Stimulated activated CD8-positive, alpha-beta memory T cell treated with anti-CD3 and anti-CD28 coated beads, Interleukin-12 subunit alpha, Interleukin-12 subunit beta, amount 100 ng/mL, for 1 hour (primary cell): ENCODE data around the gene TECTB.

Experiments
- DNase-seq: peaks from one replicate; pipeline ENCODE4 v3.0.0-alpha.2; 2020; ENCODE audit warnings: low read depth

TECTB gene

GRCh38 chr10:112311481-112311880 lies 28.3 kb downstream of the TECTB start:
- DNase-seq: no peak

- DNase-seq: no peak
Measured at GRCh38 chr10:112313234-112313633, 30.0 kb downstream of the TECTB start.

GRCh38 chr10:112313911-112314310 lies 30.7 kb downstream of the TECTB start:
- no peak for DNase-seq

- DNase-seq: peak; percentile 67
Measured at GRCh38 chr10:112314822-112315474, 31.7 kb downstream of the TECTB start.

- DNase-seq: no peak
Measured at GRCh38 chr10:112327678-112328077, 44.5 kb downstream of the TECTB start.

GRCh38 chr10:112330162-112330561 lies 47.0 kb downstream of the TECTB start:
- no peak for DNase-seq

GRCh38 chr10:112330607-112331160 lies 47.5 kb downstream of the TECTB start:
- no peak for DNase-seq

- no peak for DNase-seq
Measured at GRCh38 chr10:112332022-112332421, 48.8 kb downstream of the TECTB start.

GRCh38 chr10:112332509-112333228 lies 49.5 kb downstream of the TECTB start:
- no peak for DNase-seq

- no peak for DNase-seq
Measured at GRCh38 chr10:112333452-112333851, 50.3 kb downstream of the TECTB start.

GRCh38 chr10:112335111-112335867 lies 52.1 kb downstream of the TECTB start:
- no peak for DNase-seq

- no peak for DNase-seq
Measured at GRCh38 chr10:112335868-112336265, 52.7 kb downstream of the TECTB start.

GRCh38 chr10:112336556-112337201 lies 53.5 kb downstream of the TECTB start:
- no peak for DNase-seq

GRCh38 chr10:112338957-112339356 lies 55.8 kb downstream of the TECTB start:
- no peak for DNase-seq

GRCh38 chr10:112340601-112341000 lies 57.4 kb downstream of the TECTB start:
- DNase-seq: no peak

- no peak for DNase-seq
Measured at GRCh38 chr10:112343056-112343806, 60.0 kb downstream of the TECTB start.

GRCh38 chr10:112344261-112344660 lies 61.1 kb downstream of the TECTB start:
- DNase-seq: no peak

- DNase-seq: no peak
Measured at GRCh38 chr10:112345202-112345601, 62.0 kb downstream of the TECTB start.

- DNase-seq: no peak
Measured at GRCh38 chr10:112345743-112346142, 62.5 kb downstream of the TECTB start.

- DNase-seq: no peak
Measured at GRCh38 chr10:112346774-112347173, 63.6 kb downstream of the TECTB start.
